ENCODE results near the gene NRF1.
"Not testable (repeated sequence)": the region's sequence is repeated elsewhere in the genome, so short reads cannot be mapped to it uniquely, and the experiment has no call there.

Gene NRF1

DNA sequence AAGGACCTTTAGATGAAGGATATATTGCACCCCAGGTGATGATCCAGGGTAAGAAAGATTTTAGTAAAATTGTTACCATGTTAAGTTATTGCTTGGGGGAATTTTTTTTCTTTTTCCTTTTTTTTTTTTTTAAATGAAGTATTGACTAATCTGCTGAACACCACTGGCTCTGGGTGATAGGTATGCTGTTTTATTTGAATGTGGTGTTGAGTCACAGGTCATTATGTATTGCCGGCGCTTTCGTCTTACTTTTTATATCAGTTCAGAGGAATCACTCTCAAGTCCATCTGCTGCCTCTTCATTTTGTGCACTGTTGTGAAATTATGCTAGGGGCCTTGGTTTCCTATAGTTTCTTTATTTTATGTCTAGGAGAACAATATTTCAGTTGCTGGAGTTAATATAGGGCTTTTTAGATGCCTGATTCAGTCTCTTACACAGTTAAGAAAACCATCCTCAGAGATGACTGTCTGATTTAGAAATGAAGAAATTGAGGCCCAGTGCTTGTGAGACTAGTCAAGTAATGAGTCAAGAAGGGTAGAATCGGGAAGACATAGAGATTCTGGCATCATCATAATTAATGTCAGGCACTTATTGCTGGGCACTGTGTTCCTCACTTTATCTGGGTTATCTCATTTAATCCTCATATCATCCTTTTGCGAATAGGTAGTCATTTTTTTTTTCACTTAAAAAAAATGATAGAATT is 38.7 kb downstream of the NRF1 start:
- no peak for DNase-seq

DNA sequence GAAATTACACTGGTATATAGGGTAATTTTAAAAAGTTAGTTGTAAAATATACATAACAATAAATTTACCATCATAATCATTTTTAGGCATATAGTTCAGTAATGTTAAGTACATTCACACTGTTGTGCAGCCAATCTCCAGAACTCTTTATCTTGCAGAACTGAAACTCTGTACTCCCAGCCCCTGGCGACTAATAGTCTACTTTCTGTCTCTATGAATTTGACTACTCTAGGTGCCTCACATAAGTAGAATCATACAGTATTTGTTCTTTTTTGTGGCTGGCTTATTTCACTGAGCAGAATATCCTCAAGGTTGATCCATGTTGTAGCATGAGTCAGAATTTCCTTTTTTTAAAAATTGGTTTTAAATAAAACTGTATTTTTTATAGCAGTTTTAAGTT is 41.4 kb downstream of the NRF1 start:
- DNase-seq = no peak

DNA sequence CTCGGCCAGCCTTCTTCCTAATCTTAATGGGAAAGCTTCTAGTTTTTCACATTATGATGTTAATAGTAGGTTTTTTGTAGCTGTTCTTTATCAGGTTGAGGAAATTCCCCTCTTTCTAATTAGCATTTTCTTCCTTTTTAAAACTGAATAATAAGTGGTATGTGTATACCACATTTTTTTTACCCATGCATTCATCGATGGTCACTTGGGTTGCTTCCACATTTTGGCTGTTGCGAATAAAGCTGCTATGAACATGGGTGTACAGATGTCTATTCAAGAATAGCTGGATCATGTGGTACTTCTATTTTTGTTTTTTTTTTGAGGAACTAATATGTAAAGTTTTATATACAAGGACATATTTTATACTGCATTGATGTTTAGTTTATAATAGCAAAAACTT is 44.3 kb downstream of the NRF1 start:
- no peak for DNase-seq

GRCh38 chr7:129657363-129657762 is 45.8 kb downstream of the NRF1 start:
- no peak for DNase-seq

- DNase-seq = not testable (repeated sequence)
Observed at GRCh38 chr7:129659907-129660306, 48.4 kb downstream of the NRF1 start.

DNA sequence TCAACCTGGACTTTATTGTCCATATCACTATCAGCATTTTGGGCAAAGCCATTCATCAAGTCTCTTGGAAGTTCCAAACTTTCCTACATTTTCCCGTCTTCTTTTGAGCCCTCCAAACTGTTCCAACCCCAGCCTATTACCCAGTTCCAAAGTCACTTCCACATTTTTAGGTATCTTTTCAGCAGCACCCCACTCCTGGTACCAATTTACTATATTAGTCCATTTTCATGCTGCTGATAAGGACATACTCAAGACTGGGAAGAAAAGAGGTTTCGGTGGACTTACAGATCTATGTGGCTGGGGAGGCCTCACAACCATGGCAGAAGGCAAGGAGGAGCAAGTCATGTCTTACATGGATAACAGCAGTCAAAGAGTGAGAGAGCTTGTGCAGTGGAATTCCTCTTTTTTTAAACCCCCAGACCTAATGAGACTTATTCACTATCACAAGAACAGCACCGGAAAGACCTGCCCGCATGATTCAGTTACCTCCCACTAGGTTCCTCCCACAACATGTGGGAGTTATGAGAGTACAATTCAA is 50.2 kb downstream of the NRF1 start:
- DNase-seq = no peak

- not testable (repeated sequence) for DNase-seq
Observed at GRCh38 chr7:129663240-129663639, 51.7 kb downstream of the NRF1 start.

- DNase-seq = no peak
Observed at GRCh38 chr7:129664029-129665012, 52.8 kb downstream of the NRF1 start.

- DNase-seq = no peak
Observed at GRCh38 chr7:129665013-129665401, 53.5 kb downstream of the NRF1 start.

DNA sequence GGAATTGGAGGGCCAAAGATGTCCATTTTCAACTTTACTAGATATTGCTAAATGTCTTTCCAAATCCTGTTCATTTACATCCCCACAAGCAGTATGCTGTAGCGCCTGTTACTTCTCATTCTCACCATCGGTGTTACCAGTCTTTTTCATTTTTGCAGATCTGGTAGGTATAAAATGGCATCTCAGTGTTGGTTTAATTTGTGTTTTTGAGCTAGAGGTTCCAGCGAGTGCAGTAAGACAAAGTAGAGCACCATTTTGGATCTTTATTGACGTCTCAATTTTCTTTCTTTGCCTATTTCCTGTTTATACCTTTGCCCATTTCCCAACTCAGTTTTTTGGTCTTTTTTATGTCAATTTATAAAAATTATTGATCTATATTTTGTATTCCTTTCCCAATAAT is 55.6 kb downstream of the NRF1 start:
- no peak for DNase-seq

- DNase-seq = no peak
Observed at GRCh38 chr7:129667551-129667950, 56.0 kb downstream of the NRF1 start.

- no peak for DNase-seq
Observed at GRCh38 chr7:129669901-129670300, 58.4 kb downstream of the NRF1 start.

DNA sequence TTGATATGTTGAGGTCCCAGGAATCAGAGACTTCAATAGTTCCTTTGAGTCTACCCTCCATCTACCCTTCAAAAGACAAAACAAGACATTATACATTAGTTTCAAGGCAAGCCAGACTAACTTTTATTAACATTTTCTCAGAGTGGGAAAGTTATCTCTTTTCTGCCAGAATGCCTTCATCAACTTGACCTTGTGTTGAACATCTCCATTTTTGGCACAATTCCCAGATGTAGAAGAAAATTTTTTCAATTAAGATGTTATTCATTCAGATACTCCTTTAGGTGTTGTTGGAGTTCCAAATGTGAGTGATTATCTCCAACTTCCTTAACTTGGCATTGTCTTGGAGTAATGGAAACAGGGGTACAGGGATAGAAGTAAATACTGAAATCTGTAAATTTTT is 59.1 kb downstream of the NRF1 start:
- DNase-seq = no peak

- no peak for DNase-seq
Observed at GRCh38 chr7:129671266-129671665, 59.7 kb downstream of the NRF1 start.

- not testable (repeated sequence) for DNase-seq
Observed at GRCh38 chr7:129674475-129674874, 63.0 kb downstream of the NRF1 start.

- DNase-seq = no peak
Observed at GRCh38 chr7:129675521-129675920, 64.0 kb downstream of the NRF1 start.

DNA sequence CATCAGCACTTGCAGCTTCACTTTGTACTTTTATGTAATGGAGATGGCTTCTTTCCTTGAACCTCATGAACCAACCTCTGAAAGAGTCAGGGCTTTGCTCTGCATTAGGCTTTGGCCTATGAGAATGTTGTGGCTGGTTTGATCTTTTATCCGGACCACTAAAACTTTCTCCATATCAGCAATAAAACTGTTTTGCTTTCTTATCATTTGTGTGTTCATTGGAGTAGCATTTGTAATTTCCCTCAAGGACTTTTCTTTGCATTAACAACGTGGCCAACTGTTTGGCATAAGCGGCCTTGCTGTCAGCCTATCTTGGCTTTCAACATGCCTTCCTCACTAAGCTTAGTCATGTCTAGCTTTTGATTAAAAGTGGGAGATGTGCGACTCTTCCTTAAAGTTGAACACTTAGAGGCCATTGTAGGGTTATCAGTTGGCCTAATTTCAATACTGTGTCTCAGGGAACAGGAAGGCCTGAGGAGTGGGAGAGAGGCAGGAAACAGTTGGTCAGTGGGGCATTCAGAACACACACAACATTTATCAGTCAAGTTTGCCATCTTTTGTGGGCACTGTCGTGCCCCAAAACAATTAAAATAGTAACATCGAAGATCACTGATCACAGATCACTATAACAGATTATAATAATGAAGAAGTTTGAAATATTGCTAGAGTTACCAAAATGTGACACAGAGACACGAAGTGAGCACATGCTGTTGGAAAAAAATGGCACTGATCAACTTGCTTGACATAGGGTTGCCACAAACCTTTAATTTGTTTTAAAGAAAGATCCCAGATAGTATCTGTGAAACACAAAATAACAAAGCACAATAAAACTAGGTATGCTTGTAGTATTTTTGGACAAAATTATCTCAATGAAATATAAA is 64.7 kb downstream of the NRF1 start:
- no peak for DNase-seq

DNA sequence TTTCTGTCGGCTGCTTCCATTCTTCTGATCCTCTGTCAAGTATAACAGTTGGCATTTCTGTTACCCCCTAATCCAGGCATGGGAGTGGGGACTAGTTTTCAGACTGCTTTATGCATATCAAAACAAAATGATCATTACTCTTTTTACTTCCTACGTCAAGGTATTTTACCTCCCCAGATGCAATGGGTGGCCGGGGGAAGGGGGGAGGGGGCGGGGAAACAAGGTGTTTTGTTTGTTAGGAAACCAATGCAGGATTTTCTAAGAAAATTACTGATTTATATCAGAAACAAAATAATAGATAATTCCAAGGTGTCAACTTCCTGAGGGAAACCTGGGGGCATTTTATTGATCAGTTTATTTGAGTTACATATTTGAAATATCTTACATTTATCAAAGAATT is 66.3 kb downstream of the NRF1 start:
- DNase-seq = no peak

GRCh38 chr7:129678606-129679005 is 67.1 kb downstream of the NRF1 start:
- DNase-seq = no peak

GRCh38 chr7:129680400-129680799 is 68.9 kb downstream of the NRF1 start:
- no peak for DNase-seq

DNA sequence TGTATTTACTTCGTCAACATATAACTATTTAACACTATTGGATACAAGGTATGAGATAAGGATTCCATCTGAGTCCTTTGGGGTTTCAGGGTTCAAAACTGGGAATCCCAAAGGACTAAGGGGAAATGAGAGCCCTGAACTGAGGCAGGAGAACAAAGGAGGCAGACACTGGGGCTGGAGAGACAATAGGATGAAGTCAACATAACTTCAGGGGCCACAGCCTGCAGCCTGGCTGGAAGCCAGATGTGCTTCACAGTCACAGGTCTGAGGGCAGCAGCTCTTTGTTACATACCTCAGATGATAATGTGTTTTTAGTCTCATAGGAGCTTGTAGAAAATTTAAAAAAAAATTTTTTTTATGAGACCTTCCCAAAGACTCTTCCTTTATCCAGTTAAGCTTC is 73.3 kb downstream of the NRF1 start:
- DNase-seq = no peak

DNA sequence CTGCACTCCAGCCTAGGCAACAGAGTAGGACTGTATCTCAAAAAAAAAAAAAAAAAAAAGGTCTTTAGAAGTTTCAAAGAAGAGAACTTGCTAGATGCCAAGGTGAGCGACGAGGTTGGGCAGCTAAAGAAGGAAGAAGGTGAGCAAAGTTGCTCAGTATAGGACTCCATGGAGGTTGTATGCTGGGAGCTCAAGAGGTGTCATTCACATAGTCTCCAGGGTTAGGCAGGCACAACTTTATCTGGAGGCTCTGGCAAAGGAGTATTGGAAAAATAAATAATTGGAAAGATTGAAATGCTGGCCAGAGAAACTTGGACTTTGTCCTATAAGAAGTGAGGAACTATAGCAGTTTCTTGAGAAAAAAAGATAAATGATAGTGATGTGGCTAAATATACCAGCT is 74.5 kb downstream of the NRF1 start:
- DNase-seq = no peak
